ENCODE measurements around the gene CDCA8.

Gene CDCA8

DNA sequence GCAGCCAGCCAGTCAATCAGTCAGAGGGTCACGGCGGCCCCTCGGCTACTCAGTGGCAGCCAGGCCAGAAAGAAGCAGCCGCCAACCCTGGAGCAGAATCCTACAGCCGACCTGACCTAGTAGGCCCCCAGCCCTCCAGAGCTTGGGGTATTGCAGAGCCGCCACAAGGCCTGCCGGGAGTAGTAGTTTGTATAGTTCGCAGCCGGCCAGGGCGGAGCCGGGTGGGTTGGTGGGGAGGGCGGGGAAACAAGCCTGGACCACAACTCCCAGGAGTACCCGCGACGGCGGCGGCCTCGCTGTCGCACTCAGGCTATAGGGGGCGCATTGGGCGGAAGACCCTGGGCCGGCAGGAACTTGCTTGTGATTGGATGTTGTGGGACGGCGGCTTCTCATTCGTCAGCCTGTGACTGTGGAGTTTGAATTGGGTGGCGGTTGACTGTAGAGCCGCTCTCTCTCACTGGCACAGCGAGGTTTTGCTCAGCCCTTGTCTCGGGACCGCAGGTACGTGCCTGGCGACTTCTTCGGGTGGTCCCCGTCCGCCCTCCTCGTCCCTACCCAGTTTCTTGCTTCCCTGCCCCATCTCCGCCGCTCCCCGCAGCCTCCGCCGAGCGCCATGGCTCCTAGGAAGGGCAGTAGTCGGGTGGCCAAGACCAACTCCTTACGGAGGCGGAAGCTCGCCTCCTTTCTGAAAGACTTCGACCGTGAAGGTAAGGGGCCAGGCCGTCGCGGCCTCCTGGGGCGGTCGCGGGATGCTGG lies at the start of gene CDCA8:
CDCA8 (plus strand) TSS at position 439 of the 756 bp plus-strand sequence; CDS start at position 614, 175 bp downstream.
- H3K27ac ChIP-seq (ENCODE audit: low read depth, low read length) = peak within 1 kb of the TSS; percentile 52
- no peaks in the 10 kb centered on the region for H3K27me3 ChIP-seq (ENCODE audit: control insufficient read depth in 1 of 2, insufficient read depth in 2 of 2, low read length in 2 of 2)
- H3K9ac ChIP-seq (ENCODE audit: low read length) = peak within 1 kb of the TSS; percentile 44
- H3K4me1 ChIP-seq (ENCODE audit: insufficient read depth, low read length) = peaks cover 24% of the 10 kb centered on the region
- no peaks in the 10 kb centered on the region for H3K9me3 ChIP-seq (ENCODE audit: low read length)
- H3K4me3 ChIP-seq (ENCODE audit: low read depth in 1 of 2, low read length in 2 of 2) = peak within 1 kb of the TSS; percentile 81 to 90
- no peaks in the 10 kb centered on the region for H3K36me3 ChIP-seq (ENCODE audit: insufficient read depth, low read length)

GRCh38 chr1:37647281-37647680 lies 45.0 kb upstream of the CDCA8 start:
- Histone ChIP-seq H3K36me3 (ENCODE audit: insufficient read depth, low read length) (no peaks in the 10 kb centered on the region), H3K4me1 (ENCODE audit: insufficient read depth, low read length) (no peaks in the 10 kb centered on the region), H3K4me3 (ENCODE audit: low read depth in 1 of 2, low read length in 2 of 2) (no peak overlapping the region), H3K9ac (ENCODE audit: low read length) (no peak overlapping the region), H3K27me3 (ENCODE audit: control insufficient read depth in 1 of 2, insufficient read depth in 2 of 2, low read length in 2 of 2) (no peaks in the 10 kb centered on the region), H3K27ac (ENCODE audit: low read depth, low read length) (no peak overlapping the region), H3K9me3 (ENCODE audit: low read length) (peaks cover 4% of the 10 kb centered on the region)

GRCh38 chr1:37650173-37650572 lies 42.1 kb upstream of the CDCA8 start:
- no peak overlapping the region for H3K9ac ChIP-seq (ENCODE audit: low read length)
- no peak overlapping the region for H3K4me3 ChIP-seq (ENCODE audit: low read depth in 1 of 2, low read length in 2 of 2)
- H3K27me3 ChIP-seq (ENCODE audit: control insufficient read depth in 1 of 2, insufficient read depth in 2 of 2, low read length in 2 of 2) = no peaks in the 10 kb centered on the region
- no peaks in the 10 kb centered on the region for H3K9me3 ChIP-seq (ENCODE audit: low read length)
- no peaks in the 10 kb centered on the region for H3K4me1 ChIP-seq (ENCODE audit: insufficient read depth, low read length)
- H3K36me3 ChIP-seq (ENCODE audit: insufficient read depth, low read length) = no peaks in the 10 kb centered on the region
- no peak overlapping the region for H3K27ac ChIP-seq (ENCODE audit: low read depth, low read length)

DNA sequence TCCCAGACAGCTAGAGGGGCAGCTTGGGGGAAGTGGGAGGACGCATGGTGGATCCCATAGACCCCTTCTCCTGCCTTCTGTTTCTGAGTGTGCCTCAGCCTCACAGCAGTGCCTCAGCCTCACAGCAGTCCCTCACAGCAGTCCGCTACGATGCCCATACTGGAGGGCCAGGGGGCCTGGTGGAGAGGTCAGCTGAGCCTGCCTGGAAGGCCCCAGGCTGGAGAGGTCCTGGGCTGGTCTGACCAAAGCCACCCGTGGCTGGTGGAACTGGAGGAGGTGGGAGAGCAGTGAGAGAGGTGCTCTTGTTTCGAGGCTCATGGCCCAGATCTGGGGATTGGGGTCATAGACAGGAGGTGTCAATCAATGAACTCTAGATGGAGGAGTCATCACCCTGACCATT lies 41.6 kb upstream of the CDCA8 start:
- H3K4me3 ChIP-seq (ENCODE audit: low read depth in 1 of 2, low read length in 2 of 2) = no peak overlapping the region
- H3K27me3 ChIP-seq (ENCODE audit: control insufficient read depth in 1 of 2, insufficient read depth in 2 of 2, low read length in 2 of 2) = no peaks in the 10 kb centered on the region
- no peak overlapping the region for H3K27ac ChIP-seq (ENCODE audit: low read depth, low read length)
- no peak overlapping the region for H3K9ac ChIP-seq (ENCODE audit: low read length)
- no peaks in the 10 kb centered on the region for H3K9me3 ChIP-seq (ENCODE audit: low read length)
- H3K4me1 ChIP-seq (ENCODE audit: insufficient read depth, low read length) = no peaks in the 10 kb centered on the region
- no peaks in the 10 kb centered on the region for H3K36me3 ChIP-seq (ENCODE audit: insufficient read depth, low read length)

DNA sequence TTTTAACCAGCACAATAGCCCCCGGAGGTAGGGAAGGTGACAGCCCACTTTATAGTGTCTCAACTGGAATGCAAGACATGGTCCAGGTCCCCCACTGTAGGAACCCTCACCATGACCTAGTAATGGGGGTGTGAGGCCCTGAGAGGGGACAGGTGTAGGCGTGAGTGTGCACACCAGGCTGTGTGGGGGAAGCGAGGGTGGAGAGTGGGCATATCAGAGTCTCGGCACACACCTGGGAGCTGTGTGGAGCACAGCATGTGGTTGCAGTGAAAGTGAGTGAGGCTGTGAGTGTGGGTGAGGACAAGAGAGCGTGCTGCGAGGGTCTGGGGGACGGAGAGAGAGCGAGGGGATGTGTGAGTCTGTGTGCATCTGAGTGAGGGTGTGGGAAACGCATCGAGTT lies 40.5 kb upstream of the CDCA8 start:
- Histone ChIP-seq H3K27me3 (ENCODE audit: control insufficient read depth in 1 of 2, insufficient read depth in 2 of 2, low read length in 2 of 2) (no peaks in the 10 kb centered on the region), H3K4me1 (ENCODE audit: insufficient read depth, low read length) (no peaks in the 10 kb centered on the region), H3K9me3 (ENCODE audit: low read length) (no peaks in the 10 kb centered on the region), H3K36me3 (ENCODE audit: insufficient read depth, low read length) (no peaks in the 10 kb centered on the region), H3K4me3 (ENCODE audit: low read depth in 1 of 2, low read length in 2 of 2) (no peak overlapping the region), H3K27ac (ENCODE audit: low read depth, low read length) (no peak overlapping the region), H3K9ac (ENCODE audit: low read length) (no peak overlapping the region)

- Histone ChIP-seq H3K9ac (ENCODE audit: low read length) (no peak overlapping the region), H3K4me3 (ENCODE audit: low read depth in 1 of 2, low read length in 2 of 2) (no peak overlapping the region), H3K9me3 (ENCODE audit: low read length) (no peaks in the 10 kb centered on the region), H3K27ac (ENCODE audit: low read depth, low read length) (no peak overlapping the region), H3K4me1 (ENCODE audit: insufficient read depth, low read length) (no peaks in the 10 kb centered on the region), H3K27me3 (ENCODE audit: control insufficient read depth in 1 of 2, insufficient read depth in 2 of 2, low read length in 2 of 2) (no peaks in the 10 kb centered on the region), H3K36me3 (ENCODE audit: insufficient read depth, low read length) (no peaks in the 10 kb centered on the region)
Measured at GRCh38 chr1:37652976-37653375, 39.3 kb upstream of the CDCA8 start.

GRCh38 chr1:37653906-37654305 lies 38.4 kb upstream of the CDCA8 start:
- no peaks in the 10 kb centered on the region for H3K4me1 ChIP-seq (ENCODE audit: insufficient read depth, low read length)
- no peak overlapping the region for H3K9ac ChIP-seq (ENCODE audit: low read length)
- no peaks in the 10 kb centered on the region for H3K27me3 ChIP-seq (ENCODE audit: control insufficient read depth in 1 of 2, insufficient read depth in 2 of 2, low read length in 2 of 2)
- no peak overlapping the region for H3K4me3 ChIP-seq (ENCODE audit: low read depth in 1 of 2, low read length in 2 of 2)
- H3K27ac ChIP-seq (ENCODE audit: low read depth, low read length) = no peak overlapping the region
- H3K9me3 ChIP-seq (ENCODE audit: low read length) = no peaks in the 10 kb centered on the region
- no peaks in the 10 kb centered on the region for H3K36me3 ChIP-seq (ENCODE audit: insufficient read depth, low read length)

GRCh38 chr1:37655274-37655673 lies 37.0 kb upstream of the CDCA8 start:
- Histone ChIP-seq H3K4me3 (ENCODE audit: low read depth in 1 of 2, low read length in 2 of 2) (no peak overlapping the region), H3K9me3 (ENCODE audit: low read length) (no peaks in the 10 kb centered on the region), H3K27ac (ENCODE audit: low read depth, low read length) (no peak overlapping the region), H3K27me3 (ENCODE audit: control insufficient read depth in 1 of 2, insufficient read depth in 2 of 2, low read length in 2 of 2) (no peaks in the 10 kb centered on the region), H3K4me1 (ENCODE audit: insufficient read depth, low read length) (no peaks in the 10 kb centered on the region), H3K36me3 (ENCODE audit: insufficient read depth, low read length) (no peaks in the 10 kb centered on the region), H3K9ac (ENCODE audit: low read length) (no peak overlapping the region)

DNA sequence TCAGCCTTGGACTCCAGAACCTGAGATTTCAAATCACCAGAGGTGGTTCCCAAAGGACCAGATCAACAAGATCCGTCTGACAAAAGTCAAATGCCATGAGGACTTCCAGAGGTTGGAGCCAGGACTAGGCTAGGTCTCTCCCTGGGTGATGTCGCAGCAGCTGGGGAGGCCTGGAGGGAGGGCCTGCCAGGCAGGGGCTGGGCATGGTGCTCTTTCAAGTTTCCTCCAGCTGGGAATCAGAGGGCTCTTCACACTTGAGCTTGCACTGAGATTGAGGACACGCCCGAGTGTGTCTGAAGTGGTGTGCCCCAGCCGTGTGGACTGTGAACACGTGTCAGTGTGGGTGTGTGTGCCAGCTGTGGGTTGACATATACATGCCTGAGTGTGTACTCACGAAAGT lies 36.3 kb upstream of the CDCA8 start:
- no peak overlapping the region for H3K27ac ChIP-seq (ENCODE audit: low read depth, low read length)
- peaks cover 0 to 6% of the 10 kb centered on the region in 2 donors for H3K27me3 ChIP-seq (ENCODE audit: control insufficient read depth in 1 of 2, insufficient read depth in 2 of 2, low read length in 2 of 2)
- H3K9me3 ChIP-seq (ENCODE audit: low read length) = no peaks in the 10 kb centered on the region
- no peaks in the 10 kb centered on the region for H3K36me3 ChIP-seq (ENCODE audit: insufficient read depth, low read length)
- no peaks in the 10 kb centered on the region for H3K4me1 ChIP-seq (ENCODE audit: insufficient read depth, low read length)
- no peak overlapping the region for H3K9ac ChIP-seq (ENCODE audit: low read length)
- H3K4me3 ChIP-seq (ENCODE audit: low read depth in 1 of 2, low read length in 2 of 2) = no peak overlapping the region

DNA sequence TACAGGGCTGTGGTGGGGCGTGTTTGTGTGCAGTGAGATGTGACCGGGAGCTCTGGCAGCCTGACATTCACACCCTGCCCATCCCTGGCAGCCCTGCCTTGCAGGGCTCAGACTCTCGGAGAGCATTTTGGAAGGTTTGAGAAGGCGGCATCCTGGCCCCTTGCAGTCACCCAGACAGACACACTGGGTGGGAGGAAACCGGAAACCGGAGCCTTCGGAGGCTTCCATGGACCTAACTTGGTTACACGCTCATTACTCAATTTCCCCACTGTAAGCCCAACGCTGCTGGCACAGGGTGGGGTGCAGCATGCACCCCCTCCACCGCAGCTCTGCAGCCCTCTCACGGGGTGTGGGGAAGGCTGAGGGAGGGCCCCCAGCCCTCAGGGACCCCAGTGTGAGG lies 35.4 kb upstream of the CDCA8 start:
- Histone ChIP-seq H3K4me1 (ENCODE audit: insufficient read depth, low read length) (no peaks in the 10 kb centered on the region), H3K9me3 (ENCODE audit: low read length) (no peaks in the 10 kb centered on the region), H3K27me3 (ENCODE audit: control insufficient read depth in 1 of 2, insufficient read depth in 2 of 2, low read length in 2 of 2) (peaks cover 0 to 6% of the 10 kb centered on the region in 2 donors), H3K4me3 (ENCODE audit: low read depth in 1 of 2, low read length in 2 of 2) (no peak overlapping the region), H3K27ac (ENCODE audit: low read depth, low read length) (no peak overlapping the region), H3K36me3 (ENCODE audit: insufficient read depth, low read length) (no peaks in the 10 kb centered on the region), H3K9ac (ENCODE audit: low read length) (no peak overlapping the region)

DNA sequence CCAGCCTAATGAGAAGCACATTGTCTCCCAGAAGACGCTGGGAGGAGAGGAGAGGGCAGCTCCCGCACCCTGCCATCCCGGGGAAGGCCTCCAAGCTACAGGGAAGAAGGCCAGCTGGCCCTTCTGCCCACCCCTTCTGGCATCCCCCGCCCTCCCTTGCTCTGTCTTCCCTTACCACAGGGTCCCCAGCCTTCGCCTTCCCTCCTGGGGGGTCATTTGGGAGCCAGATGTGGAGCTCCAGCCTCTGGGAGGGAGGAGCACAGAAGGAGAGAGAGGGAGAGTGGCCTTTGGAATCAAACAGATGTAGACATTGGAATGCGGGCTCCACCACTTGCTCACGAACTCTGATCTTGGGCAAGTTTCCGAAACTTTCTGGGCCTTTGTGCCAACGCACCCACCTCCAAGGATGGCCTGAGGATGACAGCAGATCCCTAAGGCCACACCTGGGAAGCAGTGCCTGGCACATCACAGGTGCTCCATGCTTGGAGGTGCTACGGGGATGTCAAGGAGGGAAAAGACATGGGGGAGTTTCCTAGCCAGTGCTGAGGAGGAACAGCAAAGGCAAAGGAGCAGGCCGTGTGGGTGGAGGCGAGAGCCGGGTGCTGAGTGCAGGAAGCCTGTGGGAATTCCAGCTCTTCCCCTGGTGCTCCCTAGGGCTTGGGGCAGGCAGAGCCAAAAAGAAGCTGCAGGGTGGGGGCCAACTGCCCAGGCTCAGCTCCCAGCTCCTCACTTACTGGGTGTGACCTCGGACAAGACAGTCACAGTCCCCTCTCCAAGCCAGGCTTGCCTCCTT lies 34.5 kb upstream of the CDCA8 start:
- H3K27ac ChIP-seq (ENCODE audit: low read depth, low read length) = no peak overlapping the region
- peaks cover 0 to 6% of the 10 kb centered on the region in 2 donors for H3K27me3 ChIP-seq (ENCODE audit: control insufficient read depth in 1 of 2, insufficient read depth in 2 of 2, low read length in 2 of 2)
- H3K9ac ChIP-seq (ENCODE audit: low read length) = no peak overlapping the region
- H3K4me1 ChIP-seq (ENCODE audit: insufficient read depth, low read length) = no peaks in the 10 kb centered on the region
- no peaks in the 10 kb centered on the region for H3K36me3 ChIP-seq (ENCODE audit: insufficient read depth, low read length)
- no peaks in the 10 kb centered on the region for H3K9me3 ChIP-seq (ENCODE audit: low read length)
- H3K4me3 ChIP-seq (ENCODE audit: low read depth in 1 of 2, low read length in 2 of 2) = no peak overlapping the region
